H1 (cell line): ENCODE data around the gene GCNA. TPM values are rescaled to one million over a fixed set of nuclear protein-coding genes. Genes with fewer than 3 reads are reported as not detected.

Source experiments
- CTCF ChIA-PET: fragments of 300-600 bp; sonication (Branson Sonifier 250); formaldehyde crosslinking; loops from one replicate; lab custom pipeline; 2021; ENCODE audit not compliant: partially characterized antibody; lab: Charles Lee
- POLR2A ChIA-PET: fragments of 300-600 bp; sonication (Branson Sonifier 250); formaldehyde crosslinking; loops from one replicate; lab custom pipeline; 2021; ENCODE audit warnings: inconsistent platforms; ENCODE audit not compliant: partially characterized antibody; lab: Charles Lee
- DNase-seq, 2 experiments: peaks; one replicate each; pipeline versions ENCODE4 v3.0.0 to v3.0.0-alpha.2; 2010 to 2022; ENCODE audit warnings: low spot score in 2 of 2, low read depth in 1 of 2, mixed read lengths in 1 of 2
- FAIRE-seq: peaks from 2 replicates; lab custom pipeline; 2011; peaks lifted over from hg19 to GRCh38; lab: Jason Lieb, UNC
- H2AFZ ChIP-seq: 2 replicates; pipeline ENCODE4 v1.8.1; 2012; ENCODE audit warnings: low read length, inconsistent platforms
- H2AK5ac ChIP-seq: 2 replicates; pipeline ENCODE4 v1.6.1; 2013; ENCODE audit warnings: low read depth, low read length
- H2BK120ac ChIP-seq: replicated peaks from 2 replicates; pipeline ENCODE3; 2013; ENCODE audit warnings: low read depth, low read length, inconsistent platforms
- H2BK12ac ChIP-seq: 2 replicates; pipeline ENCODE4 v1.6.1; 2013; ENCODE audit warnings: low read depth, low read length
- H2BK15ac ChIP-seq: 2 replicates; pipeline ENCODE4 v1.6.1; 2013; ENCODE audit warnings: low read length
- H2BK20ac ChIP-seq: 2 replicates; pipeline ENCODE4 v1.6.1; 2013; ENCODE audit warnings: low read length
- H2BK5ac ChIP-seq: 2 replicates; pipeline ENCODE4 v1.6.1; 2013; ENCODE audit warnings: low read depth, low read length
- H3K14ac ChIP-seq: 2 replicates; pipeline ENCODE4 v1.6.1; 2013; ENCODE audit warnings: inconsistent platforms; ENCODE audit not compliant: insufficient read length
- H3K18ac ChIP-seq: 2 replicates; pipeline ENCODE4 v1.6.1; 2013; ENCODE audit warnings: low read length; ENCODE audit errors: extremely low read depth
- H3K23ac ChIP-seq: 2 replicates; pipeline ENCODE4 v1.6.1; 2013; ENCODE audit warnings: inconsistent platforms; ENCODE audit not compliant: insufficient read length
- H3K23me2 ChIP-seq: 2 replicates; pipeline ENCODE4 v1.6.1; 2013; ENCODE audit warnings: low read depth, low read length
- H3K27ac ChIP-seq: 2 replicates; pipeline ENCODE4 v1.6.1; 2011; ENCODE audit warnings: low read depth, low read length, inconsistent platforms
- H3K27me3 ChIP-seq, 4 experiments: replicated peaks in 1 of 4; 1 replicate in 1 of 4; 2 replicates in 3 of 4; pipeline versions ENCODE4 v1.6.1 to v1.8.1; 2011 to 2013; ENCODE audit warnings: low read length in 3 of 4, mild to moderate bottlenecking in 3 of 4, inconsistent platforms in 2 of 4, mixed read lengths in 2 of 4, moderate library complexity in 1 of 4; ENCODE audit not compliant: control insufficient read depth in 3 of 4, insufficient read depth in 3 of 4; ENCODE audit errors: extremely low read depth in 1 of 4
- H3K36me3 ChIP-seq, 4 experiments: 2 replicates each; pipeline versions ENCODE4 v1.6.1 to v1.8.1; 2011 to 2013; ENCODE audit warnings: mild to moderate bottlenecking in 4 of 4, low read length in 3 of 4, moderate library complexity in 2 of 4, control low read depth in 1 of 4, inconsistent platforms in 1 of 4; ENCODE audit not compliant: insufficient read depth in 4 of 4, control insufficient read depth in 2 of 4
- H3K4ac ChIP-seq: replicated peaks from 2 replicates; pipeline ENCODE3; 2013; ENCODE audit warnings: low read length, low read depth, mixed read lengths, inconsistent platforms; ENCODE audit not compliant: insufficient read length
- H3K4me1 ChIP-seq, 4 experiments: replicated peaks in 1 of 4; 1 replicate in 1 of 4; 2 replicates in 3 of 4; pipeline versions ENCODE4 v1.6.1 to v1.8.1; 2011 to 2013; ENCODE audit warnings: low read length in 3 of 4, inconsistent platforms in 2 of 4, mixed read lengths in 1 of 4; ENCODE audit not compliant: insufficient read depth in 4 of 4, control insufficient read depth in 3 of 4
- H3K4me2 ChIP-seq, 2 experiments: 2 replicates each; pipeline versions ENCODE4 v1.6.1 to v1.8.1; 2011 to 2013; ENCODE audit warnings: low read depth in 2 of 2, low read length in 2 of 2, control low read depth in 1 of 2, inconsistent platforms in 1 of 2, mild to moderate bottlenecking in 1 of 2; ENCODE audit not compliant: insufficient read depth in 1 of 2
- H3K4me3 ChIP-seq, 4 experiments: fragments of 200-600, 300-600 bp in 1 of 4; sonication (generic), shearing (Covaris generic), sonication (Bioruptor Twin) in 1 of 4; 2 replicates each; pipeline versions ENCODE4 v1.5.1 to v1.8.1; 2011 to 2016; ENCODE audit warnings: low read length in 4 of 4, low read depth in 3 of 4, control low read depth in 2 of 4, inconsistent platforms in 2 of 4, mild to moderate bottlenecking in 2 of 4, mixed read lengths in 1 of 4, moderate library complexity in 1 of 4; ENCODE audit not compliant: insufficient read depth in 2 of 4; ENCODE audit errors: extremely low read depth in 1 of 4
- H3K56ac ChIP-seq: replicated peaks from 2 replicates; pipeline ENCODE3; 2013; ENCODE audit warnings: low read depth, mild to moderate bottlenecking, mixed read lengths, low read length, inconsistent platforms; ENCODE audit not compliant: insufficient read length
- H3K79me1 ChIP-seq: 2 replicates; pipeline ENCODE4 v1.6.1; 2013; ENCODE audit warnings: low read depth, low read length, control low read depth
- H3K79me2 ChIP-seq, 2 experiments: 2 replicates each; pipeline versions ENCODE4 v1.6.1 to v1.8.1; 2012 to 2013; ENCODE audit warnings: low read length in 2 of 2, mild to moderate bottlenecking in 2 of 2, inconsistent platforms in 1 of 2; ENCODE audit not compliant: insufficient read depth in 2 of 2, control insufficient read depth in 1 of 2
- H3K9ac ChIP-seq, 4 experiments: replicated peaks in 1 of 4; 1 replicate in 1 of 4; 2 replicates in 3 of 4; pipeline versions ENCODE4 v1.6.1 to v1.8.1; 2011 to 2013; ENCODE audit warnings: low read depth in 3 of 4, low read length in 3 of 4, control low read depth in 2 of 4, mild to moderate bottlenecking in 2 of 4, moderate library complexity in 2 of 4, inconsistent platforms in 1 of 4; ENCODE audit errors: extremely low read depth in 1 of 4
- H3K9me3 ChIP-seq, 2 experiments: 2 replicates each; pipeline versions ENCODE4 v1.6.1 to v1.8.1; 2012 to 2013; ENCODE audit warnings: mild to moderate bottlenecking in 2 of 2, moderate library complexity in 2 of 2, control low read depth in 1 of 2, inconsistent platforms in 1 of 2, low read depth in 1 of 2, low read length in 1 of 2, mixed read lengths in 1 of 2; ENCODE audit not compliant: insufficient read depth in 2 of 2
- H4K20me1 ChIP-seq, 2 experiments: replicated peaks in 1 of 2; 2 replicates each; pipeline versions ENCODE3 to v1.8.1; 2011 to 2013; ENCODE audit warnings: inconsistent platforms in 2 of 2, low read length in 2 of 2, mild to moderate bottlenecking in 1 of 2; ENCODE audit not compliant: insufficient read depth in 2 of 2, control insufficient read depth in 1 of 2
- H4K5ac ChIP-seq: 2 replicates; pipeline ENCODE4 v1.6.1; 2013; ENCODE audit warnings: low read length, low read depth, mixed read lengths, inconsistent platforms; ENCODE audit not compliant: insufficient read length
- H4K8ac ChIP-seq: 2 replicates; pipeline ENCODE4 v1.8.0; 2013; ENCODE audit warnings: mild to moderate bottlenecking, moderate library complexity, low read length, inconsistent platforms; ENCODE audit not compliant: insufficient read depth; ENCODE audit errors: extremely low read depth
- H4K91ac ChIP-seq: replicated peaks from 2 replicates; pipeline ENCODE3; 2013; ENCODE audit warnings: low read length, mixed read lengths, inconsistent platforms; ENCODE audit not compliant: insufficient read length
- BRCA1 ChIP-seq: IDR thresholded peaks from 2 replicates; pipeline ENCODE4 v1.6.1; 2012; ENCODE audit warnings: low read depth, low read length, improper control_type of control experiment
- CEBPB ChIP-seq: IDR thresholded peaks from 2 replicates; pipeline ENCODE4 v1.6.1; 2012; ENCODE audit warnings: low read depth, low read length
- EGR1 ChIP-seq: IDR thresholded peaks from 2 replicates; pipeline ENCODE4 v1.6.1; 2011; ENCODE audit warnings: low read depth, low read length, borderline replicate concordance
- GTF2F1 ChIP-seq: IDR thresholded peaks from 2 replicates; pipeline ENCODE4 v1.6.1; 2012; ENCODE audit warnings: low read depth, low read length, improper control_type of control experiment, borderline replicate concordance
- HDAC6 ChIP-seq: IDR thresholded peaks from one replicate; pipeline ENCODE4 v1.7.1; 2012; ENCODE audit warnings: low read depth, mild to moderate bottlenecking, inconsistent platforms, low read length, moderate library complexity
- KDM4A ChIP-seq: IDR thresholded peaks from one replicate; pipeline ENCODE4 v1.7.1; 2012; ENCODE audit warnings: low read depth, mild to moderate bottlenecking, moderate library complexity, low read length, inconsistent platforms; ENCODE audit not compliant: severe bottlenecking
- RXRA ChIP-seq: IDR thresholded peaks from 2 replicates; pipeline ENCODE4 v1.6.1; 2011; ENCODE audit warnings: low read depth, mild to moderate bottlenecking, low read length, moderate library complexity; ENCODE audit not compliant: insufficient read depth
- WGBS, 2 experiments: shearing (Covaris generic) in 1 of 2; methylation state at CpG; one replicate each; pipeline versions ENCODE4 v1.1.6 to v1.1.7; 2013 to 2015; ENCODE audit warnings: low lambda C conversion rate in 2 of 2, mixed read lengths in 2 of 2, inconsistent platforms in 1 of 2, low coverage in 1 of 2, missing lambda C conversion rate in 1 of 2; ENCODE audit not compliant: insufficient replicate concordance in 2 of 2, insufficient coverage in 1 of 2, insufficient read length in 1 of 2; ENCODE audit errors: extremely low coverage in 1 of 2, missing lambda C conversion rate in 1 of 2; 5-methylcytosine and 5-hydroxymethylcytosine counted together
- polyA plus RNA-seq, 7 experiments: library from polyadenylated mRNA; depleted of rRNA in 3 of 7; stranded (reverse) in 5 of 7; unstranded in 2 of 7; fragments of >200 nt in 5 of 7; fragments of 200-250 nt in 2 of 7; gene quantifications; 1 replicate in 5 of 7; 2 replicates in 1 of 7; 4 replicates in 1 of 7; pipeline versions ENCODE4 v1.2.1 to v1.2.3, GENCODE V29; 2011 to 2013; ENCODE audit warnings: missing spikeins in 2 of 7, mixed read lengths in 2 of 7
- total RNA-seq: library from RNA; stranded (reverse); fragmentation: NEBNext Ultra II Directional; extraction: Animal tissue kit (Norgen Biotek cat#: 25700); gene quantifications from 2 replicates; pipeline ENCODE4 v1.2.1, GENCODE V29; 2021

The GCNA gene
- total and polyA plus RNA-seq, 2 of the 8 experiments (the other 6 are each of a cell fraction or from before 2014, with no cell fraction given) = 0.41 to 0.95 TPM

DNA sequence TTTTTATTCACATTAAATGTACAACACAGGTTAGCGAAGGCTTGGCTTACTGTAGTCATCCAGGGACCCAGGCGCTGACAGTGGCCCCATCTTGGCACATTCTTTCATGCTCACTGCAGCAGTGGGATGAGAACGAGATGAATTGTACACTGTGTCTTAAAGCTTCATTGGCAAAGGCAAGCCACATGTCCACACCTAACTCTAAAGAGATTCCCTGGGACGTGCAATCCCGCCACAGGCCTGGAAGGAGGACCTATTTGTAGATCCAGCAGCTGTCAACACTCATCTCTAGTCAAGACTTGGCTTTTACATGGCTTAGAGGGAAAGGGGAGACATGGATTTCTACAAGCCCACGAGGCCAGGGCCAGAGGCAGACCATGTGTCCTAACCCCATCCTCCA is 56.1 kb downstream of the GCNA start:
- no peak overlapping the region for H3K4ac ChIP-seq
- no peak overlapping the region for H3K9ac ChIP-seq
- 84% methylated on average over 6 of the region's 6 CpGs; no CpG with 5 or more reads in 1 of the 2 experiments for WGBS, 2 experiments
- H2BK20ac ChIP-seq = no peak overlapping the region
- ChIA-PET POLR2A (no interaction called here), CTCF (interaction anchor here (3.8 kb wide), 1 partner anchor 12 kb away, joined by 17 read pairs; no protein-coding TSS in a partner anchor)
- H3K4me3 ChIP-seq = no peak overlapping the region
- no peak overlapping the region for H2BK12ac ChIP-seq
- no peaks in the 10 kb centered on the region for H3K36me3 ChIP-seq
- H2BK5ac ChIP-seq = no peak overlapping the region
- H3K4me2 ChIP-seq = no peak overlapping the region
- H2AFZ ChIP-seq = no peak overlapping the region
- no peak overlapping the region for H2BK120ac ChIP-seq
- H3K27ac ChIP-seq = no peak overlapping the region
- no peak overlapping the region for H2BK15ac ChIP-seq
- H4K91ac ChIP-seq = no peak overlapping the region
- no peaks in the 10 kb centered on the region for H3K79me1 ChIP-seq
- H2AK5ac ChIP-seq = no peak overlapping the region
- H4K8ac ChIP-seq = no peak overlapping the region
- FAIRE-seq = no peak
- no peak overlapping the region for H3K23ac ChIP-seq
- no peaks in the 10 kb centered on the region for H3K9me3 ChIP-seq
- H4K5ac ChIP-seq = no peak overlapping the region
- H3K27me3 ChIP-seq = no peaks in the 10 kb centered on the region
- H3K56ac ChIP-seq = no peak overlapping the region
- no peaks in the 10 kb centered on the region for H3K79me2 ChIP-seq
- H3K18ac ChIP-seq = no peak overlapping the region
- H3K4me1 ChIP-seq = no peaks in the 10 kb centered on the region
- no peak overlapping the region for H3K14ac ChIP-seq
- no peaks in the 10 kb centered on the region for H4K20me1 ChIP-seq
- TF ChIP-seq EGR1 = no peak
- no peak for TF ChIP-seq HDAC6
- TF ChIP-seq CEBPB = no peak
- TF ChIP-seq BRCA1 = no peak
- no peak for TF ChIP-seq GTF2F1
- no peak for TF ChIP-seq KDM4A
- no peak for TF ChIP-seq RXRA
- H3K23me2 ChIP-seq = no peaks in the 10 kb centered on the region
- no peak for DNase-seq
